Measurements from ENCODE around the gene KLHL29. TPM values are rescaled to one million over a fixed set of nuclear protein-coding genes. Genes with fewer than 3 reads are reported as not detected.

KLHL29 gene
- total and polyA plus RNA-seq, 7 experiments from 2014 or later: 0.59 to 6.5 (median 5.6) TPM

DNA sequence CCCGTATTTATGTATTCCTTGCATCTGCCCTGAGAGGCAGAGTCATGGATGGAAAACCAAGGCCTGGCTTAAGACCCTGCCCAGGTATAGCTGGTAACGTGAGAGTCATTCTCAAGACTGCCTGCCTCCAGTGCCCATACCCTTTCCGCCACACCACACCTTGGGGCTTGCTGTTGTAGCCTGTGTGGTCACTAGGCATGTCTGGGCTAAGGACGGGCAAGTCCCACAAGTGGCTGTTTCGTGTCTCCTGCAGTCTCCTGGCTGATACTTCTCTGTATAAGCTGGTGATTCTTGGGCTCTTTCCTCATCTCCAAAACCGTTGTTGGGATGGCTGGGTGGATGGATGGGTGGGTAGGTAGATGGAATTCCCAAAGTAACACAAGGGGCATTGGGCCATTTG, 269.8 kb downstream of the KLHL29 start:
- Histone ChIP-seq H3K4me3 (ENCODE audit: low read length) (no peak overlapping the region), H3K9me3 (ENCODE audit: control insufficient read depth in 2 of 3, low read length in 3 of 3) (no peaks in the 10 kb centered on the region), H3K4me1 (ENCODE audit: control insufficient read depth in 2 of 2, insufficient read depth in 2 of 2, low read length in 2 of 2) (no peaks in the 10 kb centered on the region), H3K27ac (ENCODE audit: low read depth, low read length) (no peak overlapping the region), H3K27me3 (ENCODE audit: control insufficient read depth in 2 of 2, insufficient read depth in 2 of 2, low read length in 2 of 2) (no peaks in the 10 kb centered on the region), H3K36me3 (ENCODE audit: control insufficient read depth in 2 of 3, insufficient read depth in 3 of 3, low read length in 3 of 3) (no peaks in the 10 kb centered on the region)
- no peak for DNase-seq
- Mint-ChIP-seq H3K27ac (no peak overlapping the region), H3K27me3 (peaks cover 0 to 8% (median 0%) of the 10 kb centered on the region in 5 donors), H3K4me3 (no peak overlapping the region), H3K4me1 (peaks cover 0 to 10% (median 4%) of the 10 kb centered on the region in 7 donors), H3K36me3 (peaks cover 0 to 30% (median 0%) of the 10 kb centered on the region in 5 donors), H3K9me3 (no peaks in the 10 kb centered on the region)
- ChIA-PET POLR2A (no interaction called here), CTCF (no interaction called here)
- intact Hi-C loops (cut with micrococcal nuclease): no loop called here
- no peak for ATAC-seq

DNA sequence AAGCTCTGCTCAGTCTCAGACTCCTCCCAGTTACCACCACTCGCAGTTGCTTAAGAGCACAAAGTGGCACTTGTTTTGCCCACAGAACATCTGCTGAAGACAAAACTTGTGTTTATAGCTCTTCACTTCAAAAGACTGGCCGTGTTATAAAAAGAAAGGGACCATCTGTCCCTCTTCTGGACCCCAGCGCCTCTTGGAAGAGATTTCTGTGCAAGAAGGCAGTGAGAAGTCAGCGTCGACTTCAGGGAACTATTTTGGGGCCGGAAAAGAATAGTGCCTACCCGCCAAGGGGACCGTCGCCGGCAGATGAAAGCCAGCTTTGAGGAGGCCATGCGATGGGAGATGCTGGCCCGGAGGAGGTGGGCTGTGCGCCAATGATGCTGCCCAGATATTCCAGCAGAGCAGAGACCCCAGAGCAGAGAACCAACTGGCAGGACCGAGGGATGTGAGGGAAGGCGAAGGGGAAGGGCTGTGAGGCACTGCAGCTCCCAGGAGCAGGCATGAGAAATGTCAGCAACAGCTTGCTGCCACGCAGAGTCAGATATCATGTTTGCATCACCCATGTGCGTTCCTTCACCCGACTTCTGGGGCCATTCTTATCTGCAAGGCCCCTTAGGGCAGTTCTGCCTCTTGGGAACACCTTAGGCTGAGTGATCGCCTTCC, 271.1 kb downstream of the KLHL29 start:
- intact Hi-C loops (cut with micrococcal nuclease): no loop called here
- ChIA-PET POLR2A (no interaction called here), CTCF (no interaction called here)
- Mint-ChIP-seq H3K27me3 (peaks cover 0 to 13% (median 0%) of the 10 kb centered on the region in 5 donors), H3K4me1 (peaks cover 0 to 10% (median 4%) of the 10 kb centered on the region in 7 donors), H3K27ac (no peak overlapping the region), H3K9me3 (no peaks in the 10 kb centered on the region), H3K36me3 (peaks cover 0 to 23% (median 0%) of the 10 kb centered on the region in 5 donors), H3K4me3 (peak overlapping the region in 1 of 10 donors; percentile 5)
- H3K27ac ChIP-seq (ENCODE audit: low read depth, low read length): no peak overlapping the region
- no peaks in the 10 kb centered on the region for H3K9me3 ChIP-seq (ENCODE audit: control insufficient read depth in 2 of 3, low read length in 3 of 3)
- no peak for DNase-seq
- H3K36me3 ChIP-seq (ENCODE audit: control insufficient read depth in 2 of 3, insufficient read depth in 3 of 3, low read length in 3 of 3): no peaks in the 10 kb centered on the region
- no peak for ATAC-seq
- no peaks in the 10 kb centered on the region for H3K27me3 ChIP-seq (ENCODE audit: control insufficient read depth in 2 of 2, insufficient read depth in 2 of 2, low read length in 2 of 2)
- no peak overlapping the region for H3K4me3 ChIP-seq (ENCODE audit: low read length)
- H3K4me1 ChIP-seq (ENCODE audit: control insufficient read depth in 2 of 2, insufficient read depth in 2 of 2, low read length in 2 of 2): no peaks in the 10 kb centered on the region

DNA sequence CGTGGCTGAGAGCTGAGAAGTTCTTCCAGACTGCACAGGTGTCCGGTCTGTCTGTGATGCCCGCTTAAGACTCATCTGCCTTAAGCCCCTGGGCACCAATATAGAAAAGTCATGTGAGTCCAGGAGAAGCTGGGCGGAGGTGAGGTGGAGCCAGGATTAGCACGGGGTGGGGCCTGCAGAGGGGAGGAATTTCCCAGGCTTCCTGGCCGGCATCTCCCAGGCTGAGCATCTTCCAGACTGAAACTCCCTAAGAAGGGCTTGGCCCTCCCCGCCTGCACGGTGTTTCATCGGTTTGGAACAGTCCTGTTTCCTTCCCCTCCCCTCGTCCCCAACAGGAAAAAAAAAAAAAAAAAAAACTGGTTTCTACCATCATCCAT, 271.6 kb downstream of the KLHL29 start:
- H3K36me3 Mint-ChIP-seq: peaks cover 0 to 18% (median 0%) of the 10 kb centered on the region in 5 donors
- Histone ChIP-seq H3K27me3 (ENCODE audit: control insufficient read depth in 2 of 2, insufficient read depth in 2 of 2, low read length in 2 of 2) (no peaks in the 10 kb centered on the region), H3K4me1 (ENCODE audit: control insufficient read depth in 2 of 2, insufficient read depth in 2 of 2, low read length in 2 of 2) (no peaks in the 10 kb centered on the region), H3K4me3 (ENCODE audit: low read length) (no peak overlapping the region), H3K9me3 (ENCODE audit: control insufficient read depth in 2 of 3, low read length in 3 of 3) (no peaks in the 10 kb centered on the region), H3K36me3 (ENCODE audit: control insufficient read depth in 2 of 3, insufficient read depth in 3 of 3, low read length in 3 of 3) (no peaks in the 10 kb centered on the region), H3K27ac (ENCODE audit: low read depth, low read length) (no peak overlapping the region)
- ATAC-seq (no peak), DNase-seq (no peak)
- H3K9me3 Mint-ChIP-seq: no peaks in the 10 kb centered on the region
- intact Hi-C loops (cut with micrococcal nuclease): no loop called here
- POLR2A ChIA-PET: no interaction called here
- no peak overlapping the region for H3K4me3 Mint-ChIP-seq
- peaks cover 0 to 10% (median 4%) of the 10 kb centered on the region in 7 donors for H3K4me1 Mint-ChIP-seq
- CTCF ChIA-PET: no interaction called here
- peaks cover 0 to 13% (median 0%) of the 10 kb centered on the region in 5 donors for H3K27me3 Mint-ChIP-seq
- peak overlapping the region in 1 of 9 donors; percentile 14 for H3K27ac Mint-ChIP-seq

DNA sequence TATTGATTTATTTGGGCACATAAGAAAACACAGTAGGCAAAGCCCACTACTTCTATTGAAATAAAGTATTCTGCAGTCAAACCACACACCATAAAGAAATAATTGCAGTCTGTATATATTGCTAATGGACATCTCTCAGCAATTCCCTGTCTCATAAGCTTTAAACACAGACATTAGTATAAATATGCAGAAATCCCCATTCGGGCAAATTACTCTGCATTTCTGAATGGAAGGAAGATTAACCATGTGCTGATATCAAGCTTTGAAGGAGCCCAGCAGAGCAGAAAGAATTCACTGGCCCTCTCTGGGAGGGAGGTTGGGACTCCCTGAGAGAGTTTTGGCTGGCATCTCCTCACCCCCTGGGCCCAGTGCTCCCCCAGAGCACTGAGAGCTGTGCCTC, 272.4 kb downstream of the KLHL29 start:
- no peak overlapping the region for H3K27ac ChIP-seq (ENCODE audit: low read depth, low read length)
- no peaks in the 10 kb centered on the region for H3K27me3 ChIP-seq (ENCODE audit: control insufficient read depth in 2 of 2, insufficient read depth in 2 of 2, low read length in 2 of 2)
- POLR2A ChIA-PET: no interaction called here
- DNase-seq (no peak), ATAC-seq (no peak)
- Mint-ChIP-seq H3K4me1 (peaks cover 0 to 11% (median 4%) of the 10 kb centered on the region in 7 donors), H3K4me3 (no peak overlapping the region), H3K27ac (no peak overlapping the region), H3K36me3 (peaks cover 0 to 11% (median 0%) of the 10 kb centered on the region in 5 donors), H3K9me3 (no peaks in the 10 kb centered on the region), H3K27me3 (peaks cover 0 to 16% (median 4%) of the 10 kb centered on the region in 5 donors)
- no peaks in the 10 kb centered on the region for H3K4me1 ChIP-seq (ENCODE audit: control insufficient read depth in 2 of 2, insufficient read depth in 2 of 2, low read length in 2 of 2)
- H3K4me3 ChIP-seq (ENCODE audit: low read length): no peak overlapping the region
- H3K36me3 ChIP-seq (ENCODE audit: control insufficient read depth in 2 of 3, insufficient read depth in 3 of 3, low read length in 3 of 3): no peaks in the 10 kb centered on the region
- CTCF ChIA-PET: no interaction called here
- no peaks in the 10 kb centered on the region for H3K9me3 ChIP-seq (ENCODE audit: control insufficient read depth in 2 of 3, low read length in 3 of 3)
- intact Hi-C loops (cut with micrococcal nuclease): no loop called here

DNA sequence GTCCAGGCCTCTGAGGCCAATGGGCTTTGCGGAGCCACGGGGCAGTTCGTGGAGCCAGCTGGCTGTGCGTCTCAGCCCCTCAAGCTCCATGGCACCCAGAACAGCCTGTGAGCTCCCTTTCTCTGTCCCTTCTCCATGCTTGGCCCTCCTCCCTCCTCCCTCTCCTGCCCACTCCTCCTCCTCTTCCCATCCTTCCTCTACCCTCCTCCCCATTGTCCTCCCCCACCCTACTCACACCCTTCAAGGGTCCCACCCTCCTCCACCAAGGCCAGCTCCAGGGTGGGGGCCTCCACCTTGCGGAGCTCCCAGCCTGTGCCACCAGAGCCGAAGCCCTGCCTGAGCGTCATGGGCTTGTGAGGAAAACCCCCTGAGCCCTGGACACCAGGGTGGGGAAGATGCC, 273.0 kb downstream of the KLHL29 start:
- Mint-ChIP-seq H3K4me1 (peaks cover 0 to 11% (median 4%) of the 10 kb centered on the region in 7 donors), H3K9me3 (no peaks in the 10 kb centered on the region), H3K4me3 (no peak overlapping the region), H3K36me3 (peaks cover 0 to 7% (median 0%) of the 10 kb centered on the region in 5 donors), H3K27me3 (peaks cover 0 to 16% (median 6%) of the 10 kb centered on the region in 5 donors), H3K27ac (no peak overlapping the region)
- intact Hi-C loops (cut with micrococcal nuclease): no loop called here
- no peak overlapping the region for H3K27ac ChIP-seq (ENCODE audit: low read depth, low read length)
- H3K9me3 ChIP-seq (ENCODE audit: control insufficient read depth in 2 of 3, low read length in 3 of 3): no peaks in the 10 kb centered on the region
- ChIA-PET POLR2A (no interaction called here), CTCF (no interaction called here)
- no peaks in the 10 kb centered on the region for H3K4me1 ChIP-seq (ENCODE audit: control insufficient read depth in 2 of 2, insufficient read depth in 2 of 2, low read length in 2 of 2)
- H3K36me3 ChIP-seq (ENCODE audit: control insufficient read depth in 2 of 3, insufficient read depth in 3 of 3, low read length in 3 of 3): no peaks in the 10 kb centered on the region
- no peak overlapping the region for H3K4me3 ChIP-seq (ENCODE audit: low read length)
- H3K27me3 ChIP-seq (ENCODE audit: control insufficient read depth in 2 of 2, insufficient read depth in 2 of 2, low read length in 2 of 2): no peaks in the 10 kb centered on the region
- DNase-seq: no peak
- ATAC-seq: no peak

DNA sequence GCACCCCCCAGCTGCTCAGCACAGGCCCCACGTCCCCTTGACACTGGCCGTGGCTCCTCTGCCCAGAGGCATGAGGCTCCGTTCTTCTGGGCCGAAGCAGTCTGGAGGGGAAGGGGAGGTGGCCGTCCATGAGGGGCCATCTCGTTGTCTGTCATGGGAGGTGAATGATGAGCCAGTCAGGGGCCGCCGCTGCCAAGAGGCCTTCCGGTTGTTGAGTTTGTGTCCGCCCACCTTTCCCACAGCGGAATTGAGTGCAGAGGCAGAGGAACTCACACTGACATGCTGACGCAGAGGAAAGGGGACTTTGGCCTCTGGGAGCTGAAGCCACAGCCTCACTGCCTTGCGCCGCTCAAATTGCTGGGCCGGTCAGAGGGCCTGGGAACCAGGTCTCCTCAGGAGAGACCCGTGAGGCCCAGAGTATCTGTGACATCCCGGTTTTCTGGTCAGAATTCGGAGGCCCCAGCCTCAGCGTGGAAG, 273.5 kb downstream of the KLHL29 start:
- no peak overlapping the region for H3K27ac ChIP-seq (ENCODE audit: low read depth, low read length)
- Mint-ChIP-seq H3K27me3 (peaks cover 0 to 16% (median 8%) of the 10 kb centered on the region in 5 donors), H3K4me1 (peaks cover 0 to 11% (median 4%) of the 10 kb centered on the region in 7 donors), H3K9me3 (no peaks in the 10 kb centered on the region), H3K4me3 (no peak overlapping the region), H3K36me3 (peaks cover 0 to 5% (median 0%) of the 10 kb centered on the region in 5 donors), H3K27ac (peak overlapping the region in 1 of 9 donors; percentile 18)
- no peaks in the 10 kb centered on the region for H3K9me3 ChIP-seq (ENCODE audit: control insufficient read depth in 2 of 3, low read length in 3 of 3)
- H3K4me3 ChIP-seq (ENCODE audit: low read length): no peak overlapping the region
- ATAC-seq (no peak), DNase-seq (peak in 1 of 9 donors; percentile 51)
- intact Hi-C loops (cut with micrococcal nuclease): no loop called here
- no peaks in the 10 kb centered on the region for H3K27me3 ChIP-seq (ENCODE audit: control insufficient read depth in 2 of 2, insufficient read depth in 2 of 2, low read length in 2 of 2)
- no peaks in the 10 kb centered on the region for H3K4me1 ChIP-seq (ENCODE audit: control insufficient read depth in 2 of 2, insufficient read depth in 2 of 2, low read length in 2 of 2)
- ChIA-PET CTCF (no interaction called here), POLR2A (no interaction called here)
- no peaks in the 10 kb centered on the region for H3K36me3 ChIP-seq (ENCODE audit: control insufficient read depth in 2 of 3, insufficient read depth in 3 of 3, low read length in 3 of 3)

DNA sequence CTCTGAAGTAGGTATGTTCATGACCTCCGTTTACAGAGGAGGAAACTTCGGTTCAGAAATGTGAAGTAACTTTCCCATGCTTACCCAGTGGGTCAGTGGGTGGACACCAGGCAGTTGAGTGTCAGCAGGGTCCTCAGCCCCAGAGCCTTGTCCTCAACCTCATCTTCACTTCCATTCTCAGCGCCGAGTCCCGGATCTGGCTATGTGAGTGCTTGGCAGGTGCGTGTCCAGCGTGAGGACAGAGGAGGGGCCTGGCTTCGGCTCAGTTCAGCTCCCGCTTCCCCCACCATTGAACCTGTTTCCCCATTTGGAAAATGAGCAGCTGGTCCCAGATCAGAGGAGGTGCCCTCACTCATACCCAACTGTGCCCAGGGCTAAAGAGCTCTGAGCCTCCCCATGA, 274.3 kb downstream of the KLHL29 start:
- Histone ChIP-seq H3K4me1 (ENCODE audit: control insufficient read depth in 2 of 2, insufficient read depth in 2 of 2, low read length in 2 of 2) (no peaks in the 10 kb centered on the region), H3K36me3 (ENCODE audit: control insufficient read depth in 2 of 3, insufficient read depth in 3 of 3, low read length in 3 of 3) (no peaks in the 10 kb centered on the region), H3K9me3 (ENCODE audit: control insufficient read depth in 2 of 3, low read length in 3 of 3) (no peaks in the 10 kb centered on the region), H3K27me3 (ENCODE audit: control insufficient read depth in 2 of 2, insufficient read depth in 2 of 2, low read length in 2 of 2) (no peaks in the 10 kb centered on the region), H3K4me3 (ENCODE audit: low read length) (no peak overlapping the region), H3K27ac (ENCODE audit: low read depth, low read length) (no peak overlapping the region)
- ChIA-PET POLR2A (no interaction called here), CTCF (no interaction called here)
- no peak overlapping the region for H3K4me3 Mint-ChIP-seq
- peaks cover 0 to 5% (median 0%) of the 10 kb centered on the region in 5 donors for H3K36me3 Mint-ChIP-seq
- ATAC-seq (no peak), DNase-seq (no peak)
- no peaks in the 10 kb centered on the region for H3K9me3 Mint-ChIP-seq
- peaks cover 0 to 16% (median 10%) of the 10 kb centered on the region in 5 donors for H3K27me3 Mint-ChIP-seq
- no peak overlapping the region for H3K27ac Mint-ChIP-seq
- H3K4me1 Mint-ChIP-seq: peaks cover 0 to 11% (median 4%) of the 10 kb centered on the region in 7 donors
- intact Hi-C loops (cut with micrococcal nuclease): no loop called here

Measured in naive thymus-derived CD4-positive, alpha-beta T cell (primary cell).